Measurements from ENCODE around the gene ITGA1. TPM values are rescaled to one million over a fixed set of nuclear protein-coding genes. Genes with fewer than 3 reads are reported as not detected.

The ITGA1 gene
- total RNA-seq, 3 donors from 2014 or later, result 26.2 to 49.2 (median 36.6) TPM

GRCh38 chr5:52897238-52897614 is 109.5 kb downstream of the ITGA1 start:
- no peaks in the 10 kb centered on the region for H3K9me3 ChIP-seq
- intact Hi-C loops (cut with DNase I; ENCODE audit: low total_unique reads), result no loop called here
- TF ChIP-seq POLR2A (IDR thresholded peaks at IDR 0.05), result no peak
- TF ChIP-seq POLR2AphosphoS5 (IDR thresholded peaks at IDR 0.05), result no peak
- TF ChIP-seq, protein P1, sequence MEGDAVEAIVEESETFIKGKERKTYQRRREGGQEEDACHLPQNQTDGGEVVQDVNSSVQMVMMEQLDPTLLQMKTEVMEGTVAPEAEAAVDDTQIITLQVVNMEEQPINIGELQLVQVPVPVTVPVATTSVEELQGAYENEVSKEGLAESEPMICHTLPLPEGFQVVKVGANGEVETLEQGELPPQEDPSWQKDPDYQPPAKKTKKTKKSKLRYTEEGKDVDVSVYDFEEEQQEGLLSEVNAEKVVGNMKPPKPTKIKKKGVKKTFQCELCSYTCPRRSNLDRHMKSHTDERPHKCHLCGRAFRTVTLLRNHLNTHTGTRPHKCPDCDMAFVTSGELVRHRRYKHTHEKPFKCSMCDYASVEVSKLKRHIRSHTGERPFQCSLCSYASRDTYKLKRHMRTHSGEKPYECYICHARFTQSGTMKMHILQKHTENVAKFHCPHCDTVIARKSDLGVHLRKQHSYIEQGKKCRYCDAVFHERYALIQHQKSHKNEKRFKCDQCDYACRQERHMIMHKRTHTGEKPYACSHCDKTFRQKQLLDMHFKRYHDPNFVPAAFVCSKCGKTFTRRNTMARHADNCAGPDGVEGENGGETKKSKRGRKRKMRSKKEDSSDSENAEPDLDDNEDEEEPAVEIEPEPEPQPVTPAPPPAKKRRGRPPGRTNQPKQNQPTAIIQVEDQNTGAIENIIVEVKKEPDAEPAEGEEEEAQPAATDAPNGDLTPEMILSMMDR (IDR thresholded peaks at IDR 0.05), result no peak
- DNase-seq (ENCODE audit: low spot score in 2 of 2), result no peak
- no peaks in the 10 kb centered on the region for H3K4me1 ChIP-seq
- H3K36me3 ChIP-seq, result no peaks in the 10 kb centered on the region
- no peaks in the 10 kb centered on the region for H3K27me3 ChIP-seq
- no peak overlapping the region for H3K4me3 ChIP-seq
- H3K27ac ChIP-seq, result no peak overlapping the region

GRCh38 chr5:52898961-52899680 is 111.4 kb downstream of the ITGA1 start:
- H3K36me3 ChIP-seq, result no peaks in the 10 kb centered on the region
- H3K4me3 ChIP-seq, result no peak overlapping the region
- no peaks in the 10 kb centered on the region for H3K27me3 ChIP-seq
- H3K4me1 ChIP-seq, result no peaks in the 10 kb centered on the region
- no peak overlapping the region for H3K27ac ChIP-seq
- no peaks in the 10 kb centered on the region for H3K9me3 ChIP-seq
- DNase-seq (ENCODE audit: low spot score in 2 of 2), result no peak
- intact Hi-C loops (cut with DNase I; ENCODE audit: low total_unique reads), result no loop called here
- TF ChIP-seq POLR2A (IDR thresholded peaks at IDR 0.05) (no peak), POLR2AphosphoS5 (IDR thresholded peaks at IDR 0.05) (no peak)
- TF ChIP-seq, protein P1 (IDR thresholded peaks at IDR 0.05), result no peak

DNA sequence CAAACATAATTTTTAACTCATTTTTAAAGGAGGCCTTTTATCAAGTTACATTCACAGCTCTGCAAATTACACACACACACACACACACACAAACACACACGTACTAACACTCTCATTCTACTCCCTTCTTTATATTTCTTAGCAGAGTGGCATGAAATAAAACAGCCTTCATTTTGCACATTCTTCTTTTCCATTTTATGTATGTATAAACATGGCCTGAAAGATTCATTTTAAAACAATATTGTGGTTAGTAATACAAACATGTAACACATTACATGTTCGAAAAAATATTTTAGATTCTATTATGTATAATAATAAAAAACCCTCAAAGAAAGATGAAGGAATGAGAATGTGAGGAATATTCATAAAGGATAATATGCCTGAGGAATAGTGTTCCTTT is 115.4 kb downstream of the ITGA1 start:
- intact Hi-C loops (cut with DNase I; ENCODE audit: low total_unique reads), result loop anchor here (10.0 kb wide), 1 partner anchor 118 kb away; the partner anchor contains the start of genes ITGA1 and PELO
- TF ChIP-seq, protein P1 (IDR thresholded peaks at IDR 0.05), result no peak
- TF ChIP-seq POLR2AphosphoS5 (IDR thresholded peaks at IDR 0.05) (no peak), POLR2A (IDR thresholded peaks at IDR 0.05) (no peak)
- H3K27me3 ChIP-seq, result no peaks in the 10 kb centered on the region
- no peak overlapping the region for H3K27ac ChIP-seq
- DNase-seq (ENCODE audit: low spot score in 2 of 2), result no peak
- H3K36me3 ChIP-seq, result no peaks in the 10 kb centered on the region
- H3K4me3 ChIP-seq, result no peak overlapping the region
- H3K9me3 ChIP-seq, result no peaks in the 10 kb centered on the region
- no peaks in the 10 kb centered on the region for H3K4me1 ChIP-seq

DNA sequence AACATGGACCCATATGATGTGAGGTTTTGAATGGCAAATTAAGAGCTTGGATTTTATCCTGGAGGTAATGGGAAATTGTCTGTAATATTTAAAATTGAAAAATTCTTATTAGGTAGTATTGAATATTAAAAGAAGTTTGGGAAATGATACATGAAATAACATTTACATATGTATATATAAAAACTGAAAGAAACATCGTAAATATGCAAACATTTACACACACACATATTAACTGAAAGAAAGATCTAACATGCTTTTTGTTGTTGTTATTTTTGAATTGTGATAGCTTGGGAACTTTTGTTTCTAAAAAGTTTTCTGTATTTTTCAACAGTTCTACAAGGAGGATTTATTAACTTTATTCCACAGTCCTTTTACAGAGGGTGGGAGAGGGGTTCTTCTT is 118.6 kb downstream of the ITGA1 start:
- no peak for TF ChIP-seq POLR2AphosphoS5 (IDR thresholded peaks at IDR 0.05)
- TF ChIP-seq POLR2A (IDR thresholded peaks at IDR 0.05), result no peak
- TF ChIP-seq, protein P1 (IDR thresholded peaks at IDR 0.05), result no peak
- no peak for DNase-seq (ENCODE audit: low spot score in 2 of 2)
- intact Hi-C loops (cut with DNase I; ENCODE audit: low total_unique reads), result loop anchor here (10.0 kb wide), 1 partner anchor 122 kb away; the partner anchor contains the start of genes ITGA1 and PELO

DNA sequence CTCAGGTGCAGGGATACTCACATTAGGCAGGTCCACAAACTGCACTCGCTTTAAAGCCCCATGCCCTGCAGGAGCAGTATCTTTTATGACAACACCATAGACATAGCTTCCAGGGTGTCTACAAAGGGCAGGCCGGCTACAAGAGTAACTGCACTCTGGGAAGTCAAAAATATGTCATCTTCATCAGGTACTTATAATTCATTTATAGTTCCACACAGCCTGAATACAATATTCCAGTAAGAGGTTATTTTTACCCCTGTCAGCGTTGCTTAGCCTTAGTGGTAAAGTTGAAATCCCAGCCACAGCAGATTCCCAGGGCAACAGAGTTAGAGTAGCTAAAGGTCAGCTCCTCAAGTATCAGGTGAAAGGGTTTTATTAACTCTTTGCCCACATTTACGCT is 119.1 kb downstream of the ITGA1 start:
- Histone ChIP-seq H3K4me1 (no peaks in the 10 kb centered on the region), H3K9me3 (no peaks in the 10 kb centered on the region), H3K36me3 (no peaks in the 10 kb centered on the region), H3K4me3 (no peak overlapping the region), H3K27ac (no peak overlapping the region), H3K27me3 (no peaks in the 10 kb centered on the region)
- TF ChIP-seq POLR2AphosphoS5 (IDR thresholded peaks at IDR 0.05) (no peak), POLR2A (IDR thresholded peaks at IDR 0.05) (no peak)
- TF ChIP-seq, protein P1 (IDR thresholded peaks at IDR 0.05), result no peak
- intact Hi-C loops (cut with DNase I; ENCODE audit: low total_unique reads), result loop anchor here (10.0 kb wide), 1 partner anchor 122 kb away; the partner anchor contains the start of genes ITGA1 and PELO
- DNase-seq (ENCODE audit: low spot score in 2 of 2), result no peak

More for the DNA sequence above, 118.6 kb downstream of the ITGA1 start:
- no peak overlapping the region for H3K27ac ChIP-seq
- H3K4me3 ChIP-seq, result no peak overlapping the region
- no peaks in the 10 kb centered on the region for H3K9me3 ChIP-seq
- no peaks in the 10 kb centered on the region for H3K27me3 ChIP-seq
- no peaks in the 10 kb centered on the region for H3K4me1 ChIP-seq
- no peaks in the 10 kb centered on the region for H3K36me3 ChIP-seq

Measured in breast epithelium (tissue), 4 donors.